ENCODE results near the gene TMPRSS9.
A peak's percentile ranks its signal among the peaks of the same experiment; 100 is the strongest.

TMPRSS9 gene

GRCh38 chr19:2362046-2362969 is 2.2 kb downstream of the TMPRSS9 start:
- DNase-seq = no peak

GRCh38 chr19:2362970-2363300 is 2.9 kb downstream of the TMPRSS9 start:
- no peak for DNase-seq

- no peak for DNase-seq
Measured at GRCh38 chr19:2363419-2363818, 3.4 kb downstream of the TMPRSS9 start.

- DNase-seq = no peak
Measured at GRCh38 chr19:2365201-2365970, 5.3 kb downstream of the TMPRSS9 start.

GRCh38 chr19:2371656-2372055 is 11.6 kb downstream of the TMPRSS9 start:
- DNase-seq = no peak

- no peak for DNase-seq
Measured at GRCh38 chr19:2372076-2372612, 12.1 kb downstream of the TMPRSS9 start.

GRCh38 chr19:2374808-2375207 is 14.7 kb downstream of the TMPRSS9 start:
- DNase-seq = no peak

- no peak for DNase-seq
Measured at GRCh38 chr19:2375353-2376121, 15.5 kb downstream of the TMPRSS9 start.

- no peak for DNase-seq
Measured at GRCh38 chr19:2376784-2377519, 16.9 kb downstream of the TMPRSS9 start.

GRCh38 chr19:2380567-2380966 is 20.5 kb downstream of the TMPRSS9 start:
- DNase-seq = no peak

- DNase-seq = no peak
Measured at GRCh38 chr19:2381148-2381820, 21.2 kb downstream of the TMPRSS9 start.

- DNase-seq = no peak
Measured at GRCh38 chr19:2382530-2383222, 22.6 kb downstream of the TMPRSS9 start.

- no peak for DNase-seq
Measured at GRCh38 chr19:2385053-2385721, 25.1 kb downstream of the TMPRSS9 start.

- no peak for DNase-seq
Measured at GRCh38 chr19:2387367-2388288, 27.6 kb downstream of the TMPRSS9 start.

GRCh38 chr19:2389594-2389993 is 29.5 kb downstream of the TMPRSS9 start:
- DNase-seq = no peak

- peak; percentile 82 for DNase-seq
Measured at GRCh38 chr19:2391118-2391725, 31.2 kb downstream of the TMPRSS9 start.

- no peak for DNase-seq
Measured at GRCh38 chr19:2392366-2392765, 32.3 kb downstream of the TMPRSS9 start.

GRCh38 chr19:2392899-2393298 is 32.8 kb downstream of the TMPRSS9 start:
- DNase-seq = peak; percentile 21

GRCh38 chr19:2394054-2394441 is 34.0 kb downstream of the TMPRSS9 start:
- DNase-seq = no peak
